GM23338 (cell line): ENCODE data around the gene FBXO2. TPM values are rescaled to one million over a fixed set of nuclear protein-coding genes. Genes with fewer than 3 reads are reported as not detected.

ENCODE experiments used
- ATAC-seq: fragments of 200-7000 bp; cut with Tn5 transposase; 3 replicates; pipeline ENCODE4 v1.9.1; 2020
- DNase-seq: peaks from one replicate; pipeline ENCODE4 v3.0.0-alpha.2; 2015; ENCODE audit warnings: low spot score
- H2AFZ ChIP-seq: fragments of 200-600 bp; sonication (generic); 2 replicates; pipeline ENCODE4 v1.8.0; 2016; ENCODE audit warnings: antibody characterized with exemption, mild to moderate bottlenecking, moderate library complexity
- H3F3A ChIP-seq: fragments of 200-600 bp; sonication (generic); replicated peaks from 2 replicates; pipeline ENCODE4 v1.8.0; 2017; ENCODE audit warnings: antibody characterized with exemption, mixed run types, low read depth
- H3K27ac ChIP-seq: fragments of 200-600 bp; sonication (generic); 2 replicates; pipeline ENCODE4 v1.6.1; 2016; ENCODE audit warnings: low read depth
- H3K27me3 ChIP-seq: fragments of 200-600 bp; sonication (generic); 2 replicates; pipeline ENCODE4 v1.8.0; 2016; ENCODE audit warnings: mild to moderate bottlenecking, mixed run types, moderate library complexity; ENCODE audit not compliant: insufficient read depth
- H3K36me3 ChIP-seq: fragments of 200-600 bp; sonication (generic); 2 replicates; pipeline ENCODE4 v1.8.0; 2016; ENCODE audit warnings: mild to moderate bottlenecking; ENCODE audit not compliant: insufficient read depth
- H3K4me1 ChIP-seq: fragments of 200-600 bp; sonication (generic); 2 replicates; pipeline ENCODE4 v1.8.0; 2016; ENCODE audit warnings: mild to moderate bottlenecking, moderate library complexity; ENCODE audit not compliant: insufficient read depth
- H3K4me2 ChIP-seq: fragments of 200-600 bp; sonication (generic); 2 replicates; pipeline ENCODE4 v1.7.1; 2017; ENCODE audit warnings: mixed run types
- H3K4me3 ChIP-seq: fragments of 200-600 bp; sonication (generic); 2 replicates; pipeline ENCODE4 v1.6.1; 2016; ENCODE audit warnings: mixed run types
- H3K79me2 ChIP-seq: fragments of 200-600 bp; sonication (generic); replicated peaks from 2 replicates; pipeline ENCODE4 v1.8.0; 2017; ENCODE audit warnings: mild to moderate bottlenecking; ENCODE audit not compliant: insufficient read depth
- H3K9me2 ChIP-seq: fragments of 200-600 bp; sonication (generic); 2 replicates; pipeline ENCODE4 v1.8.0; 2017; ENCODE audit not compliant: insufficient read depth
- H4K20me1 ChIP-seq: fragments of 200-600 bp; sonication (generic); replicated peaks from 2 replicates; pipeline ENCODE4 v1.8.0; 2017; ENCODE audit warnings: mild to moderate bottlenecking; ENCODE audit not compliant: insufficient read depth
- H3K27ac Mint-ChIP-seq: 2 replicates; pipeline ENCODE4 v1.8.0; 2020; ENCODE audit warnings: inconsistent platforms, mild to moderate bottlenecking, moderate library complexity, mixed read lengths
- H3K27me3 Mint-ChIP-seq: 3 replicates; pipeline ENCODE4 v1.8.0; 2022; ENCODE audit warnings: low read depth, mild to moderate bottlenecking, moderate library complexity, mixed read lengths, inconsistent platforms; ENCODE audit not compliant: insufficient read depth, poor library complexity
- H3K36me3 Mint-ChIP-seq: 3 replicates; pipeline ENCODE4 v1.8.0; 2021; ENCODE audit warnings: low read depth, mild to moderate bottlenecking, inconsistent platforms, moderate library complexity, mixed read lengths
- H3K4me1 Mint-ChIP-seq: 3 replicates; pipeline ENCODE4 v1.8.0; 2020; ENCODE audit warnings: mild to moderate bottlenecking, inconsistent platforms, mixed read lengths
- H3K4me3 Mint-ChIP-seq: 3 replicates; pipeline ENCODE4 v1.8.0; 2021; ENCODE audit warnings: moderate library complexity, mild to moderate bottlenecking, inconsistent platforms, mixed read lengths
- H3K9me3 Mint-ChIP-seq: 3 replicates; pipeline ENCODE4 v1.8.0; 2020; ENCODE audit warnings: moderate library complexity, mild to moderate bottlenecking, inconsistent platforms, mixed read lengths
- CREB1 ChIP-seq: fragments of 250-450 bp; sonication (Bioruptor Pico); IDR thresholded peaks from 2 replicates; pipeline ENCODE4 v1.5.0; 2020; ENCODE audit warnings: low read depth, mild to moderate bottlenecking, moderate library complexity
- CTCF ChIP-seq, 2 experiments: fragments of 200-600 bp in 1 of 2; sonication (generic) in 1 of 2; conservative IDR thresholded peaks; 2 replicates each; pipeline versions ENCODE4 v1.5.1 to v1.6.1; 2016 to 2017; ENCODE audit warnings: antibody characterized with exemption in 2 of 2, low read depth in 2 of 2, mild to moderate bottlenecking in 2 of 2, moderate library complexity in 1 of 2
- EZH2 ChIP-seq: fragments of 200-600 bp; sonication (generic); IDR thresholded peaks from one replicate; pipeline ENCODE4 v1.8.0; 2017; ENCODE audit warnings: antibody characterized with exemption, mild to moderate bottlenecking, low read depth; ENCODE audit not compliant: unreplicated experiment
- JUNB ChIP-seq: IDR thresholded peaks from one replicate; pipeline ENCODE4 v1.6.1; 2016; ENCODE audit warnings: antibody characterized with exemption; ENCODE audit not compliant: unreplicated experiment
- POLR2AphosphoS5 ChIP-seq: IDR thresholded peaks from 2 replicates; pipeline ENCODE4 v1.6.1; 2016; ENCODE audit warnings: antibody characterized with exemption, low read depth
- polyA plus RNA-seq: library from polyadenylated mRNA; unstranded; fragments of >200 nt; fragmentation: Nextera tagmentation; extraction: Ambion mirVana; gene quantifications from 2 replicates; pipeline ENCODE4 v1.2.1, GENCODE V29; 2016
- total RNA-seq: library from RNA; depleted of rRNA; stranded (reverse); fragments of >200 nt; shearing (Covaris generic); gene quantifications from 2 replicates; pipeline ENCODE4 v1.2.3, GENCODE V29; 2014
- TF ChIP-seq, protein P1 (sequence below): fragments of 250-450 bp; sonication (Bioruptor Pico); IDR thresholded peaks from 2 replicates; pipeline ENCODE4 v1.5.0; 2020; ENCODE audit warnings: mild to moderate bottlenecking, moderate library complexity

Gene FBXO2
- total and polyA plus RNA-seq, 2 experiments from 2014 or later = 44.4 to 84.6 TPM

GRCh38 chr1:11617741-11618140 lies 36.5 kb downstream of the FBXO2 start (continued):
- TF ChIP-seq, protein P1, sequence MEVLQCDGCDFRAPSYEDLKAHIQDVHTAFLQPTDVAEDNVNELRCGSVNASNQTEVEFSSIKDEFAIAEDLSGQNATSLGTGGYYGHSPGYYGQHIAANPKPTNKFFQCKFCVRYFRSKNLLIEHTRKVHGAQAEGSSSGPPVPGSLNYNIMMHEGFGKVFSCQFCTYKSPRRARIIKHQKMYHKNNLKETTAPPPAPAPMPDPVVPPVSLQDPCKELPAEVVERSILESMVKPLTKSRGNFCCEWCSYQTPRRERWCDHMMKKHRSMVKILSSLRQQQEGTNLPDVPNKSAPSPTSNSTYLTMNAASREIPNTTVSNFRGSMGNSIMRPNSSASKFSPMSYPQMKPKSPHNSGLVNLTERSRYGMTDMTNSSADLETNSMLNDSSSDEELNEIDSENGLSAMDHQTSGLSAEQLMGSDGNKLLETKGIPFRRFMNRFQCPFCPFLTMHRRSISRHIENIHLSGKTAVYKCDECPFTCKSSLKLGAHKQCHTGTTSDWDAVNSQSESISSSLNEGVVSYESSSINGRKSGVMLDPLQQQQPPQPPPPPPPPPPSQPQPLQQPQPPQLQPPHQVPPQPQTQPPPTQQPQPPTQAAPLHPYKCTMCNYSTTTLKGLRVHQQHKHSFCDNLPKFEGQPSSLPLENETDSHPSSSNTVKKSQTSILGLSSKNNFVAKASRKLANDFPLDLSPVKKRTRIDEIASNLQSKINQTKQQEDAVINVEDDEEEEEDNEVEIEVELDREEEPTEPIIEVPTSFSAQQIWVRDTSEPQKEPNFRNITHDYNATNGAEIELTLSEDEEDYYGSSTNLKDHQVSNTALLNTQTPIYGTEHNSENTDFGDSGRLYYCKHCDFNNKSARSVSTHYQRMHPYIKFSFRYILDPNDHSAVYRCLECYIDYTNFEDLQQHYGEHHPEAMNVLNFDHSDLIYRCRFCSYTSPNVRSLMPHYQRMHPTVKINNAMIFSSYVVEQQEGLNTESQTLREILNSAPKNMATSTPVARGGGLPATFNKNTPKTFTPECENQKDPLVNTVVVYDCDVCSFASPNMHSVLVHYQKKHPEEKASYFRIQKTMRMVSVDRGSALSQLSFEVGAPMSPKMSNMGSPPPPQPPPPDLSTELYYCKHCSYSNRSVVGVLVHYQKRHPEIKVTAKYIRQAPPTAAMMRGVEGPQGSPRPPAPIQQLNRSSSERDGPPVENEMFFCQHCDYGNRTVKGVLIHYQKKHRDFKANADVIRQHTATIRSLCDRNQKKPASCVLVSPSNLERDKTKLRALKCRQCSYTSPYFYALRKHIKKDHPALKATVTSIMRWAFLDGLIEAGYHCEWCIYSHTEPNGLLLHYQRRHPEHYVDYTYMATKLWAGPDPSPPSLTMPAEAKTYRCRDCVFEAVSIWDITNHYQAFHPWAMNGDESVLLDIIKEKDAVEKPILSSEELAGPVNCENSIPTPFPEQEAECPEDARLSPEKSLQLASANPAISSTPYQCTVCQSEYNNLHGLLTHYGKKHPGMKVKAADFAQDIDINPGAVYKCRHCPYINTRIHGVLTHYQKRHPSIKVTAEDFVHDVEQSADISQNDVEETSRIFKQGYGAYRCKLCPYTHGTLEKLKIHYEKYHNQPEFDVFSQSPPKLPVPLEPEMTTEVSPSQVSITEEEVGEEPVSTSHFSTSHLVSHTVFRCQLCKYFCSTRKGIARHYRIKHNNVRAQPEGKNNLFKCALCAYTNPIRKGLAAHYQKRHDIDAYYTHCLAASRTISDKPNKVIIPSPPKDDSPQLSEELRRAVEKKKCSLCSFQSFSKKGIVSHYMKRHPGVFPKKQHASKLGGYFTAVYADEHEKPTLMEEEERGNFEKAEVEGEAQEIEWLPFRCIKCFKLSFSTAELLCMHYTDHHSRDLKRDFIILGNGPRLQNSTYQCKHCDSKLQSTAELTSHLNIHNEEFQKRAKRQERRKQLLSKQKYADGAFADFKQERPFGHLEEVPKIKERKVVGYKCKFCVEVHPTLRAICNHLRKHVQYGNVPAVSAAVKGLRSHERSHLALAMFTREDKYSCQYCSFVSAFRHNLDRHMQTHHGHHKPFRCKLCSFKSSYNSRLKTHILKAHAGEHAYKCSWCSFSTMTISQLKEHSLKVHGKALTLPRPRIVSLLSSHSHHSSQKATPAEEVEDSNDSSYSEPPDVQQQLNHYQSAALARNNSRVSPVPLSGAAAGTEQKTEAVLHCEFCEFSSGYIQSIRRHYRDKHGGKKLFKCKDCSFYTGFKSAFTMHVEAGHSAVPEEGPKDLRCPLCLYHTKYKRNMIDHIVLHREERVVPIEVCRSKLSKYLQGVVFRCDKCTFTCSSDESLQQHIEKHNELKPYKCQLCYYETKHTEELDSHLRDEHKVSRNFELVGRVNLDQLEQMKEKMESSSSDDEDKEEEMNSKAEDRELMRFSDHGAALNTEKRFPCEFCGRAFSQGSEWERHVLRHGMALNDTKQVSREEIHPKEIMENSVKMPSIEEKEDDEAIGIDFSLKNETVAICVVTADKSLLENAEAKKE (CRISPR knock-in tag) = no peak
- TF ChIP-seq POLR2AphosphoS5 (no peak), CREB1 (CRISPR knock-in tag) (no peak), JUNB (no peak)

DNA sequence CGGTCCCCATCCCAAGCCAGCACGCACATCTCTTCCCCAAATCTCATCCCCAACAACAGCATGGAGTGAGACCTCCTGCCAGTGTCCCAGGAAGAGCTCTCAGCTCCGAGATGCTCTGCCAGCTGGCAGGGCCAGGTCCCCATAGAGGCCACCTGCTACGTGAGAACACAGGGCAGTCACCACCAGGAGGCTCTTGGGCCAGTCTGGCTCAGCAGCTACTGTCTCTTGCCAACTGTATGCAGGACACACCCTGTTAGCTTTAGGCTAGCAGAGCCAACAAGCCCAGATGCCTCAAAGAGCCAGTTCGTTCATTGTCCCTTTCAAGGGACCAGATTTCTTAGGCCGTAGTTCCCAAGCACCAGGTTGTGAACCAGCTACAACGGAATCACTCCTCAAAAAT lies 36.9 kb downstream of the FBXO2 start:
- ATAC-seq = peak; percentile 62

More for the DNA sequence above, 36.9 kb downstream of the FBXO2 start:
- no peaks in the 10 kb centered on the region for H3K9me3 Mint-ChIP-seq
- no peak overlapping the region for H3K27ac Mint-ChIP-seq
- H3K27ac ChIP-seq = no peak overlapping the region
- no peak overlapping the region for H2AFZ ChIP-seq
- no peaks in the 10 kb centered on the region for H3K36me3 Mint-ChIP-seq
- no peak for TF ChIP-seq JUNB
- TF ChIP-seq CTCF (conservative IDR thresholded peaks at IDR 0.05; ENCODE audit: low read depth in 2 of 2) = peak in 1 of 2 experiments; percentile 19; a peak in 1 of 4 replicates
- no peak for TF ChIP-seq EZH2
- H4K20me1 ChIP-seq = no peaks in the 10 kb centered on the region
- H3K27me3 ChIP-seq = no peaks in the 10 kb centered on the region
- no peaks in the 10 kb centered on the region for H3F3A ChIP-seq
- no peaks in the 10 kb centered on the region for H3K9me2 ChIP-seq
- no peaks in the 10 kb centered on the region for H3K4me1 ChIP-seq
- peaks cover 3% of the 10 kb centered on the region; the same call in 2 of the 3 replicates for H3K4me1 Mint-ChIP-seq
- H3K4me2 ChIP-seq = no peak overlapping the region
- H3K4me3 ChIP-seq = no peak overlapping the region
- DNase-seq = no peak
- peaks cover 9% of the 10 kb centered on the region for H3K27me3 Mint-ChIP-seq
- H3K79me2 ChIP-seq = no peaks in the 10 kb centered on the region
- no peak overlapping the region for H3K4me3 Mint-ChIP-seq
- H3K36me3 ChIP-seq = no peaks in the 10 kb centered on the region
